Stimulated activated naive CD8-positive, alpha-beta T cell treated with anti-CD3 and anti-CD28 coated beads, Interleukin-15, Interleukin-2, amounts not matched to agents 100 U/mL and 50 U/mL, for 24 hours (primary cell): ENCODE measurements around the gene LEP.
"Not testable (repeated sequence)": the region's sequence is repeated elsewhere in the genome, so short reads cannot be mapped to it uniquely, and the experiment has no call there.

Experiments
- ATAC-seq: fragments of 150-1000 bp; cut with Tn5 transposase; one replicate; pipeline ENCODE4 v1.10.0; 2021
- DNase-seq: peaks from one replicate; pipeline ENCODE4 v3.0.0; 2021

LEP gene

GRCh38 chr7:128210590-128211570 is 30.2 kb upstream of the LEP start:
- ATAC-seq (no peak), DNase-seq (no peak)

- no peak for DNase-seq
Measured at GRCh38 chr7:128211626-128212025, 29.5 kb upstream of the LEP start.

DNA sequence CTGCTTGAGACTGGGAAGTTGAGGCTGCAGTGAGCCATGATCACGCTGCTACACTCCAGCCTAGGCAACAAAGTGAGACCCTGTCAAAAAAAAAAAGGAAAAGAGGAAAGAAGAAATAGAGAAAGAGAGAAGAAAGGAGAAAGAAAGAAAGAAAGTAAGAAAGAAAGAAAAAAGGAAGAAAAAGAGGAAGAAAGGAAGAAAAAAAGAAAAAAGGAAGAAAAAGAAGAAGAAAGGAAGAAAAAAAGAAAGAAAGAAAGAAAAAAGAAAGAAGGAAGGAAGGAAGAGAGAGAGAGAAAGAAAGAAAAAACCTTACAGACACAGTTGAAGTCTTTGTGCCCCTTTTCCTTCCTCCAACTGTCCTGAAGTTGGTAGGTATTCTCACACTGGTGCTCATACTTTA is 26.6 kb upstream of the LEP start:
- DNase-seq (no peak), ATAC-seq (no peak)

More at GRCh38 chr7:128211626-128212025, 29.5 kb upstream of the LEP start:
- ATAC-seq: no peak

DNA sequence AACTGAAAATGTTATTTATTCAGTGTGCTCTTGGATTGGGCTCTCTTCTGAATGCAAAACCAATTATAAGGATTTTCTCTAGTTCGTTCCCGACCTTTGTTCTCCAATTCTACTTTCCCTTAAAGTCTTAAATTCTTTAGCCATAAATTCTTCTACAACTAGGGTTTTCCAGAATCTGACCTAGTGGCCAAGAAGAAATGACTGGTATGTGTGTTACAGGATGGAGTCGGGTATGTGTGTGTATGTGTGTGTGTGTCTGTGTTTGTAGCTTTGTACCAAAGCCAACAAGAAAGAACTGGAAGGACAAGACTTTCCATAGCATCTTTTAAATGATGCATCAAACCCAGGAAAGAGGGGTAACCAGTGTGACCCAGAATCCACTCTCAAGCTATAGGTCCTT is 25.8 kb upstream of the LEP start:
- DNase-seq (no peak), ATAC-seq (no peak)

DNA sequence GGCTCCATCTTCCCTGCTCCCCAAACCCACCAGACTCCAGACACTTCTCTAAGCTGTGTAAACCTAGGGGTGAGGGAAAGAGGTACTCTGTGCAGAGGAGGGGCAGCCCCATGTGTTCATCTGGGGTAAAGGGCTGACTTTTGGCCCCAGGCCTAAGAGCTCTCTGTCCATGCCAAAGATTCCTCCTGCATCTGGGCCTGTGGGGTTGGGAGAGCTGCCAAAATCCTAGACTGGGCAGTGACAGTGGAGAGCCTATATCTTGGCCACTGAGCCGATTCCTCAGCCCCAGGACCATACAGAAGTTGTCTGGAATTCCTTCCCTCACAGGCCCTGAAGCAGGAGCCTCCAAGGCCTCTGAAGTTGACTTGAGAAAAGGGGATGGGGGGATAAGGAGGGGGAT is 25.3 kb upstream of the LEP start:
- no peak for DNase-seq
- ATAC-seq: no peak

DNA sequence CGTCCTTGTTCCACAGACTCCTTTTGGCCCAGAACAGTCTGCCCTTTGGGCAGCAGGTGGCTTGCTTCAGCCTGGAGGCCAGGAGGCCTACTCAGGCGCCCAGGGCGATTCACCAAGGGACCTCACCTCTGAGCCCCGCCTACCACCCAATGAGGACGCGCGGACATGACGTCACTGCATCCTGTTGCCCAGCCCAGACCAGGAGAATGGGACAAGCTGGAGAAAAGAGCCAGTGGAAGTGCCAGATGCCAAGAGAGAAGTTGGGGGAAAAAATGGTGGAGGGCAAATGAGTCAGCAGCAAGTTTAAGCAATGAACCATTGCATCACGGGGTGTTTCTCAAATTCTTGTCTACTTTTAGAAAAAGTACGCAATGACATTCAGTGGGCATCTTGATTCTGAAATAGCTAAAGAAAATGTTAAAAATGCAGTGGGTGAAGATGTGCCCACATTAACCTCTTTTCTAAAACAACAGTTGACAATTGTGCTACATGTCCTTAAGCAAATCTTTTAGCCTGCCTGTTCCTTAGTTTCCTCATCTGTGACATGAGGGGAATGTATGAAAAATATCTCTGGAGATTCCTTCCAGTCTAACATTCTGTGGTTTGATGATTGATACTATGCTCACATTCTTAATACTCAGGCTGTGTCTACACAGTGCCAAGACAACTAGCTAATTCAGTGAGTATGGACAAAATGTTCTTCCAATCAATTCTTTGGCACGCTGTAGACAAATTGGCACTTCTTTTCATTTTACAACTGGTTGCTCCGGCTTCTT is 23.9 kb upstream of the LEP start:
- no peak for DNase-seq
- no peak for ATAC-seq

DNA sequence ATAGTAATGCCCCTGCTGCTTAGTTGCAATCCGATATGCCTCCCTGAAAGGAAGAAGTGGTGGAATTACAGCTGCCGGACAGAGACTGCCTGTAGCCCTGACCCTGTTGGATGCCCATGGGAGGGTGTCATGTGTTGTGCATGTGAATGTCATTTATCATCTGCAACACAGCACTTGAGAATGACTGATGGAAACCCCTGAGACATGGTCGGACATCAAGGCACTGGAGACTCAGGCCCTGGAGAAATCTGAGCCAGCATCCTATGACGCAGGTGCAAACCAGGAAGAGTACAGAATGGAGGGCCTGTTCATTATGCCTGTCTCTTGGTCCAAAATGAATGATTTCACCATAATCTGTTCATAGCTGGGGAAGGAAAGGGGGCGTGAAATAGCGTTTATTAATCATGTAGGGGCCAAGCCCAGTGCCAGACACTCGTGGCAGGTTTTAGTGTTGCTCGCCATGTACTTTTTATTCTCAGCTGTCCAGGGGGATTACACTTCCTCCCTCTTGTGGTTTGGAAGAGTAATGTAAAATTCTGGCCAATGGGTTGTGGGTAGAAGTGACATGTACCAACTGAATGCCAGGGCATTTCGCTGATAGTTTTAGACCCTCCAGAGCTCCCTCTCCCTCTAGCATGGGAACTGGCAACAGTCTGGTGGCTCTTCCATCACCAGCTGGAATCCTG is 23.0 kb upstream of the LEP start:
- DNase-seq (no peak), ATAC-seq (no peak)

DNA sequence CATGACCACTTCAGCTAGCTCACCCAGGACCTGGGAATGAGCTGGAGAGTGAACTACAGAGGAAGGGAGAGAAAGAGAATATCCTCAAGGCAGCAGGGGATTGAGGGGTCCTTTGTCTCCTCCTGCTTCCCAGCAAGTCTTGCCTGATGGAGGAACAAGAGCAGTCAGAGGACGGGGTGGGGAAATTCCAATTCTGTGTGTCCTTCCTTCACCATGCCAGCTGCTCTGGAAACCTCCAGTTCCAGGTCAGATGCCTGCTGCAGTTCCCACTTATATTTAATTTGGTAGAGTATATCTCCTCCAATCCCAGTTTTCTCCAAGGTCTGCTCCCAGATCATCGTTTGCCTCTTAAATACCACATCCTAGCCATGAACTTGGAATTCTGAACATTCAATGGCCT is 21.4 kb upstream of the LEP start:
- no peak for ATAC-seq

DNA sequence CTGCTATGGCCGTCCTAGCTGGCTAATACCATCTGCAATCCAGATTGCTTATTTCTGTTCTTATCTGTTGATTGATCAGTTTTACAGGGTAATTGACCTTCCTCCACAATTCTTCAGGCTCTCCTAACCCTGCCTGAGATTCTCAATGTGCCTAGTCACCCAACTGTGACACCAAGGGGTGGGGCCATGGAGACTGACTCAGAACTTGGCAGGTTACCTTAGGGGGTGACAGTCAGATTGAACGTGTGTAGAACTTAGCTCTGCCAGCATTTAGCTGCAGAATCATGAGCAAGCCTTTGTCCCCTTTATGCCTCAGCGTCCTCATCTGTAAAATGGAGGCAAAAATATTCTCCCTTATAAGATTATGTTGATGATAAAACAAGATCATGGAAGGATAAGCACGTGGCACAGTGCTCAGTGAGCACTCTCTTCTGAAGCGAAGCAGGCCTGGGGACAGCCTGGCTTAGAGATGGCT is 19.1 kb upstream of the LEP start:
- ATAC-seq (peak; percentile 45), DNase-seq (no peak)

More for the DNA sequence above, 21.4 kb upstream of the LEP start:
- no peak for DNase-seq

DNA sequence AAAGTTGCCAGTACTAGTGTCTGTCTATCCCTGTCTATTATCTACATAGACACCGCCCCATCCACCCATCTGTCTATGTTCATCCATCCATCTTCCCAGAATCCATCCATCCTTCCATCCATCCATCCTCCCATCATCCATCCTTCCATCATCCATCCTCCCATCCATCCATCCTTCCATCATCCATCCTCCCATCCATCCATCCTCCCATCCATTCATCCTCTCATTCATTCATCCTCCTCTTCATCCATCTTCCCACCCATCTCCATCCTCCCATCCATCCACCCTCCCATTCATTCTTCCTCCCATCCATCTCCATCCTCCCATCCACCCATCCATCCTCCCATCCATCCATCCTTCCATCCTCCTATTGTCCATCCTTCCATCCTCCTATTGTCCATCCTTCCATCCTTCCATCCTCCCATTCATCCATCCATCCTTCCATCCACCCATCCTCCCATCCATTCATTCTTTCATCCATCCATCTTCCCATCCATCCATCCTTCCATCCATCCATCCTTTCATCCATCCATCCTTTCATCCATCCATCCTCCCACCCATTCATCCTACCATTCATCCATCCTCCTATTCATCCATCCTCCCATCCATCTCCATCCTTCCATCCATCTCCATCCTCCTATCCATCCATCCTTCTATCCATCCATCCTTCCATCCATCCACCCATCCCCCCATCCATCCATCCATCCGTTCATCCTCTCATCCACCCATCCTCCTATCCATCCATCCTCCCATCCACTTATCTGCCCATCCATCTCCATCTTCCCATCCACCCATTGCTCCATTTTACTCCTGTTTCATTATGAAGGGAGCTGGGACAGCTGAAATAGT is 14.7 kb upstream of the LEP start:
- ATAC-seq (no peak), DNase-seq (no peak)

DNA sequence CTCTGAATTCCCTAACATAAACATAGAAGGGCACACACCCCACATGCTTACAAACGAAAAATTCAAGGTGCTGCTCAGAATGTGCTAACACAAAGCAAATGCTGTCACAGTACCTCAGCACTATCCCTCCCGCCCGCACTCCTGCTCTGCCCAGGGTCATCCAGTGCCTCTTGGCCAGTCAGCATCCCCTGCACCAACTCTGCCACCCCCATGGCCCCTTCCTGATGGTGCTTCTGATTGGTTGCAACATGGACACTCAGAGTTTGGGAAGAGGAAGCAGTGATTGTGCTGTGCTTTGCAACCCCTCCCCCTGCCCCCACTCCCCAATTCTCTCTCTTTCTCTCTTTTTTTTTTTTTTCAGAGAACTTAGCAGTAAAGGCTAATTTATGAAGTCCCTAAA is 13.8 kb upstream of the LEP start:
- DNase-seq: no peak
- ATAC-seq: no peak

DNA sequence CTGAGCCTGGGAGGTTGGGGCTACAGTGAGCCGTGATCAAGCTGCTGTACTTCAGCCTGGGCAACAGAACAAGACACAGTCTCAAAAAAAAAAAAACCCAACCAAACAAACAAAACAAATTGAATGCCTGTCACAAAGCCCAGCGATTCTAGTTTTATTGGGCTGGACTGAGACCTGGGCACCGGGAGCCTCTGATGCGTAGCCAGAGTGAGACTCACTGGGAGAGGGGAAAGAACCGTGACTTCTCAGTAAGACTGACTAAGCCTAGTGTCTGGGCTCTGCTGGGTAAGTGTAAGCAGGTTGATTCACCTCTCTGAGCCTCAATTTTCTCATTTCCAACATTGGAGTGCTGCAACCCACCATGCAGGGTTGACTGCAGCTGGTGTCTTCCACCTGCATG is 10.1 kb upstream of the LEP start:
- no peak for DNase-seq
- ATAC-seq: no peak

DNA sequence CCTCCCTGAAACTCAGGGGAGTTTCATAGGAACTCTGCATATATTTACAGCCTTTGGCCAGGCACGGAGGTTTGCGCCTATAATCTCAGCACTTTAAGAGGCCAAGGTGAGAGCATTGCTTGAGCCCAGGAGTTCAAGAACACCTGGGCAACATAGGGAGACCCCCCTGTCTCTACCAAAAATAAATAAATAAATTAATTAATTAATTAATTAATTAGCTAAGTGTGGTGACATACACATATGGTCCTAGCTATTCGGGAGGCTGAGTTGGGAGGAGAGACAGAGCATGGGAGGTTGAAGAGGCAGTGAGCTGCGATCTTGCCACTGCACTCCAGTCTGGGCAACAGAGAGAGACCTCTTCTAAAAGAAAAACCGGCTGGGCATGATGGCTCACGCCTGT is 9.4 kb upstream of the LEP start:
- DNase-seq: no peak
- ATAC-seq: no peak

DNA sequence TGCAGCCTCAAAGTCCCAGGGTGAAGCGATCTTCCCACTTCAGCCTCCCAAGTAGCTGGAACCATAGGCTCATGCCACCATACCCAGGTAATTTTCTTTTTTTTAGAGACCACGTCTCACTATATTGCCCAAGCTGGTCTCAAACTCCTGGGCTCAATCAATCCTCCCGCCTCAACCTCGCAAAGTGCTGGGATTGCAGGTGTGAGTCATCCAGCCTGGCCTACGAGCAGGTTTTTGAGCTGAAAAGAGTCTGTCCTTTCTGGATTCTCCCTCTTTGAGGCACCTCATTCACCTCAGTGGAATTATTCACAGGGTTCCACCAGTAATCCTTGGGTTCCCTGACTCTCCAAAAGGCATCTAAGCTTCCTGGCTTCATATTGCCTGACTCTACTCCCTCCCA is 7.6 kb upstream of the LEP start:
- ATAC-seq: no peak
- DNase-seq: no peak

- DNase-seq (no peak), ATAC-seq (no peak)
Measured at GRCh38 chr7:128234476-128235026, 6.5 kb upstream of the LEP start.

- ATAC-seq (no peak), DNase-seq (no peak)
Measured at GRCh38 chr7:128235471-128235870, 5.6 kb upstream of the LEP start.

GRCh38 chr7:128236924-128237586 is 4.0 kb upstream of the LEP start:
- DNase-seq: peak; percentile 8
- ATAC-seq: peak; percentile 77

DNA sequence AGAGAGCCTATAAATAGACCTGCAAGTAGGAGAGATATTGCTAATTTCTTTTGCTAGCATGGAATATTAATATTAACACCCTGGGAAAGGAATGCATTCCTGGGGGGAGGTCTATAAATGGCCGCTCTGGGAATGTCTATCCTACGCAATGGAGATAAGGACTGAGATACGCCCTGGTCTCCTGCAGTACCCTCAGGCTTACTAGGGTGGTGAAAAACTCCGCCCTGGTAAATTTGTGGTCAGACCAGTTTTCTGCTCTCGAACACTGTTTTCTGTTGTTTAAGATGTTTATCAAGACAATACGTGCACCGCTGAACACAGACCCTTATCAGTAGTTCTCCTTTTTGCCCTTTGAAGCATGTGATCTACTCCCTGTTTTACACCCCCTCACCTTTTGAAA is 1.9 kb upstream of the LEP start:
- not testable (repeated sequence) for ATAC-seq, DNase-seq

GRCh38 chr7:128242661-128243060 is 1.6 kb downstream of the LEP start:
- no peak for DNase-seq
- no peak for ATAC-seq

DNA sequence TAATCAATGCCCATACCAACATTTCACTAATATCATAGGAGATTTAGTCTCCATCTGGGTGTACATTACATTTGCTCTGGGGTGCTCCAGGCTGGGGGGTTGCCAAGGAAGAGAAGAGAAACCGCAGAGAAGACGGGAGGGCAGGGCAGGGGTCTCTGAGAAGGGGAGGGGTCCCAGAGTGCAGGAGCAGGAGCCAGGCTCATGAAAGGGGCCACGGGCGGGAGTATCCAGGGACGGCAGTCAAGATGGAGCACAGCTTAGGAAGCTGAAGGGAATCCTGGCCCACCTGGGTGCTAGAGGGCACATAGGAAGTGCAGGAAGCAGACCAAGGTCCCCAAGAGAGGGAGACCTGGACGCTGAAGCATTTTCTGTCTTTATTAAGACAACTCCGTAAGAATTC is 2.2 kb downstream of the LEP start:
- no peak for ATAC-seq
- no peak for DNase-seq

- DNase-seq (no peak), ATAC-seq (no peak)
Measured at GRCh38 chr7:128244861-128245260, 3.8 kb downstream of the LEP start.
